Activated CD8-positive, alpha-beta T cell treated with anti-CD3 and anti-CD28 coated beads for 36 hours (primary cell): ENCODE measurements around the gene ORC1. TPM values are rescaled to one million over a fixed set of nuclear protein-coding genes. Genes with fewer than 3 reads are reported as not detected.
A peak's percentile ranks its signal among the peaks of the same experiment; 100 is the strongest.

ENCODE experiments used
- ATAC-seq: fragments of 200-7000 bp; cut with Tn5 transposase; one replicate; pipeline ENCODE4 v1.10.0; 2021; ENCODE audit warnings: mild to moderate bottlenecking, moderate library complexity
- CTCF ChIA-PET: fragments of 350-600 bp; sonication (Branson Sonifier 250); formaldehyde crosslinking; loops from one replicate; lab custom pipeline; 2021; ENCODE audit warnings: antibody characterized with exemption; lab: Charles Lee
- POLR2A ChIA-PET: fragments of 350-600 bp; sonication (Branson Sonifier 250); formaldehyde crosslinking; loops from one replicate; lab custom pipeline; 2021; ENCODE audit warnings: antibody characterized with exemption; lab: Charles Lee
- DNase-seq: peaks from one replicate; pipeline ENCODE4 v3.0.0-alpha.2; 2020
- H3K27ac Mint-ChIP-seq: one replicate; pipeline ENCODE4 v1.8.0; 2021; ENCODE audit warnings: mild to moderate bottlenecking, mixed read lengths
- H3K27me3 Mint-ChIP-seq: one replicate; pipeline ENCODE4 v1.8.0; 2021; ENCODE audit warnings: mixed read lengths
- H3K36me3 Mint-ChIP-seq: one replicate; pipeline ENCODE4 v1.8.0; 2021; ENCODE audit warnings: low read depth, mixed read lengths
- H3K4me1 Mint-ChIP-seq: one replicate; pipeline ENCODE4 v1.8.0; 2021; ENCODE audit warnings: low read depth, mixed read lengths
- H3K4me3 Mint-ChIP-seq: one replicate; pipeline ENCODE4 v1.8.0; 2021; ENCODE audit warnings: mild to moderate bottlenecking, moderate library complexity, mixed read lengths
- H3K9me3 Mint-ChIP-seq: one replicate; pipeline ENCODE4 v1.8.0; 2021; ENCODE audit warnings: mixed read lengths
- intact Hi-C: fragments of 100-400 bp; cut with micrococcal nuclease; formaldehyde crosslinking; loops from one replicate; pipeline ENCODE4 v1.10.0; 2022
- total RNA-seq, 2 experiments: library from RNA; stranded (reverse); gene quantifications; one replicate each; pipeline ENCODE4 v1.2.3, GENCODE V29; 2021
- TF ChIP-seq, protein P1 (sequence below): fragments of 200-600 bp; IDR thresholded peaks from one replicate; pipeline ENCODE4 v1.8.0; 2022; ENCODE audit warnings: antibody characterized with exemption, mild to moderate bottlenecking

ORC1 gene
- total RNA-seq, 2 experiments from 2014 or later: 51.0 to 51.8 TPM

DNA sequence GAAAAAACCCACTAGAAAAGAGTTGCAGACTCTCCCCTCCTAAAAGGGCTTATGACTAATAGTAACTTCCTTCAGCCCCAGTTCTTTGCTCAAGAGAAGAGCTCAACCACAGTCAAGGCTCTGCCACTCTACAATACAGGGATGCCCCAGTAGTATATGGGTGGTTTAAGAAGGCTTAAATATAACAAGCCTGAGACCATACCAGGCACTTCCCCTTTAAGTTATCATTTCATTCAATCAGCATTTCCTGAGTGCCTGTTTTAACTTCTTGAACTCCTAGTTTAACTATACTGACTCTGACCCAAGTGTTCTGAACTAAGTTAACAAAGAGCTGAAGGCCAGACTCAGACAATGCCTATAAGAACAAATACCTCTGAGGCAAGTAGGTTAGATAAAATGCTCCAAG is 20.0 kb upstream of the ORC1 start:
- peaks cover 41% of the 10 kb centered on the region for H3K4me1 Mint-ChIP-seq
- peak overlapping the region; percentile 54 for H3K4me3 Mint-ChIP-seq
- ATAC-seq: peak; percentile 91
- ChIA-PET POLR2A (interaction anchor here (0.8 to 1.6 kb wide), 9 partner anchors 11 to 279 kb away, joined by 3 to 21 read pairs (median 4); partner anchors contain the start of genes ORC1 and PRPF38A), CTCF (interaction anchor here (0.7 to 2.1 kb wide), 7 partner anchors 9 to 263 kb away, joined by 3 to 7 read pairs (median 3); no protein-coding TSS in a partner anchor)
- TF ChIP-seq, protein P1, sequence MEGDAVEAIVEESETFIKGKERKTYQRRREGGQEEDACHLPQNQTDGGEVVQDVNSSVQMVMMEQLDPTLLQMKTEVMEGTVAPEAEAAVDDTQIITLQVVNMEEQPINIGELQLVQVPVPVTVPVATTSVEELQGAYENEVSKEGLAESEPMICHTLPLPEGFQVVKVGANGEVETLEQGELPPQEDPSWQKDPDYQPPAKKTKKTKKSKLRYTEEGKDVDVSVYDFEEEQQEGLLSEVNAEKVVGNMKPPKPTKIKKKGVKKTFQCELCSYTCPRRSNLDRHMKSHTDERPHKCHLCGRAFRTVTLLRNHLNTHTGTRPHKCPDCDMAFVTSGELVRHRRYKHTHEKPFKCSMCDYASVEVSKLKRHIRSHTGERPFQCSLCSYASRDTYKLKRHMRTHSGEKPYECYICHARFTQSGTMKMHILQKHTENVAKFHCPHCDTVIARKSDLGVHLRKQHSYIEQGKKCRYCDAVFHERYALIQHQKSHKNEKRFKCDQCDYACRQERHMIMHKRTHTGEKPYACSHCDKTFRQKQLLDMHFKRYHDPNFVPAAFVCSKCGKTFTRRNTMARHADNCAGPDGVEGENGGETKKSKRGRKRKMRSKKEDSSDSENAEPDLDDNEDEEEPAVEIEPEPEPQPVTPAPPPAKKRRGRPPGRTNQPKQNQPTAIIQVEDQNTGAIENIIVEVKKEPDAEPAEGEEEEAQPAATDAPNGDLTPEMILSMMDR: no peak
- H3K27ac Mint-ChIP-seq: peak overlapping the region; percentile 95
- H3K36me3 Mint-ChIP-seq: peaks cover 45% of the 10 kb centered on the region
- intact Hi-C loops: loop anchor here (10.0 kb wide), 2 partner anchors 131 to 261 kb away; partner anchors contain the start of gene TUT4
- H3K9me3 Mint-ChIP-seq: no peaks in the 10 kb centered on the region
- no peaks in the 10 kb centered on the region for H3K27me3 Mint-ChIP-seq
- DNase-seq: peak; percentile 39

DNA sequence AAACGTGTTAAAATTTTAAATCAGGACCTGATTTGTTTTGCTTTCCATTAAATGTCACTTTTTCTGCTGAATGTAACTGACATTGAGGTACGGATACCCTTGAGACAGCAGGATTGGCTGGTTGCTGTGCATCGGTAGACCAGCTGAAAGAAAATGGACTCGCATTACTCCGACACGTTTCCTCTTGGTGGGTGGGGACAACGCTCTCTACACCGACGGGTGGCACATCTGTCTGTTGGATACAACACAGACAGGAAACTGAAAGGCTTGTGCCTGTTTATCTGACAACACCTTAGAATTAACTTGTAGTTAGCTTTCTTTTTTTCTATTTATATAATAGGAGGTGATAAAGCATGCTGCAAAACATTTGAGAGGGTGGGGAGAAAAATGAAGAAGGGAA is 19.5 kb upstream of the ORC1 start:
- Mint-ChIP-seq H3K4me1 (peaks cover 43% of the 10 kb centered on the region), H3K9me3 (no peaks in the 10 kb centered on the region), H3K27ac (peak overlapping the region; percentile 95), H3K36me3 (peaks cover 44% of the 10 kb centered on the region), H3K4me3 (peak overlapping the region; percentile 54), H3K27me3 (no peaks in the 10 kb centered on the region)
- peak; percentile 93 for ATAC-seq
- peak; percentile 86 for DNase-seq
- intact Hi-C loops: loop anchor here (10.0 kb wide), 2 partner anchors 131 to 261 kb away; partner anchors contain the start of gene TUT4
- CTCF ChIA-PET: interaction anchor here (0.7 to 2.1 kb wide), 7 partner anchors 9 to 264 kb away, joined by 3 to 7 read pairs (median 3); no protein-coding TSS in a partner anchor
- POLR2A ChIA-PET: interaction anchor here (0.8 to 1.6 kb wide), 9 partner anchors 11 to 280 kb away, joined by 3 to 21 read pairs (median 4); partner anchors contain the start of genes ORC1 and PRPF38A
- TF ChIP-seq, protein P1: no peak

DNA sequence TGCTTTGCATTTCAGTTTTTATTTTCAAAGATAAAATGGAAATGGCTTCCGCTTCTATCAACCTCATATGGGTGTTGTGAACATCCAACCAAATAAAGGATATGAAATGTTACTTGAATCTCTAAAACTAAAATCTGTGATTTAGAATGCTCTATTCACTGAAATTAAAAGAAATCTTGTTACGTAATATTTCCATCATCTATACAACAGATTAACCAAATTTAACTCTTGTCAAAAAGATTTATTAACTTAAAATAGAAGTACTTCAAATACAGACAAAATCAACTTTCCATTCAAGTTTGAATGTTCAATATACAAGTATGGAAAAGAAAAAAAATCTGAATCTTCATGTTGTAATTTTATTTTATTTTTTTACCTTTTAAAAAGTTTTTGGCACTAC is 18.8 kb upstream of the ORC1 start:
- H3K36me3 Mint-ChIP-seq: peaks cover 48% of the 10 kb centered on the region
- H3K27me3 Mint-ChIP-seq: no peaks in the 10 kb centered on the region
- CTCF ChIA-PET: interaction anchor here (1.1 to 2.1 kb wide), 4 partner anchors 14 to 263 kb away, joined by 3 to 7 read pairs (median 3); no protein-coding TSS in a partner anchor
- TF ChIP-seq, protein P1: no peak
- intact Hi-C loops: loop anchor here (10.0 kb wide), 2 partner anchors 132 to 262 kb away; partner anchors contain the start of gene TUT4
- H3K4me1 Mint-ChIP-seq: peaks cover 48% of the 10 kb centered on the region
- ATAC-seq (no peak), DNase-seq (no peak)
- H3K27ac Mint-ChIP-seq: peak overlapping the region; percentile 25
- H3K4me3 Mint-ChIP-seq: no peak overlapping the region
- no peaks in the 10 kb centered on the region for H3K9me3 Mint-ChIP-seq
- POLR2A ChIA-PET: interaction anchor here (0.9 to 1.6 kb wide), 7 partner anchors 9 to 58 kb away, joined by 3 to 21 read pairs (median 6); partner anchors contain the start of genes ORC1 and PRPF38A

DNA sequence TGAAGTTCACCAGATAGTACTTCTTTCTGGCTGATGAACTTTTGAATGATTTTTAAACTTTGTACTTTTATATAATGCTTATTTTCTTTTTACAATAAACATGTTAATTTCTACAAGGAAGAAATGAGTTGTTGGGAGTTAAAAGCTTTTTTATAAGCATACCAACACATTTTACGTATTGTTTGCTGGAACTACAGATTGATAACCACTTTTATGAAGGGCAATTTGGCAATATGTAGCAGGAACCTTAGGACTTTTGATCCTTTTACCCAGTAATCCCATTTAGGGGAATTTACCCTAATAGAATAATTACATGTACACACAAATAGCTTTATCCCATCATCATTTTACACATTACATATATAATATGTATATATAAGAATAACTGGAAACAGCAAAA is 16.5 kb upstream of the ORC1 start:
- ATAC-seq (no peak), DNase-seq (no peak)
- no peaks in the 10 kb centered on the region for H3K27me3 Mint-ChIP-seq
- ChIA-PET CTCF (no interaction called here), POLR2A (interaction anchor here (1.2 kb wide), 1 partner anchor 16 kb away, joined by 7 read pairs; the partner anchor contains the start of genes ORC1 and PRPF38A)
- H3K4me3 Mint-ChIP-seq: no peak overlapping the region
- TF ChIP-seq, protein P1: no peak
- H3K27ac Mint-ChIP-seq: no peak overlapping the region
- H3K4me1 Mint-ChIP-seq: peaks cover 38% of the 10 kb centered on the region
- H3K36me3 Mint-ChIP-seq: peaks cover 53% of the 10 kb centered on the region
- no peaks in the 10 kb centered on the region for H3K9me3 Mint-ChIP-seq
- intact Hi-C loops: loop anchor here (10.0 kb wide), 2 partner anchors 134 to 264 kb away; partner anchors contain the start of gene TUT4

DNA sequence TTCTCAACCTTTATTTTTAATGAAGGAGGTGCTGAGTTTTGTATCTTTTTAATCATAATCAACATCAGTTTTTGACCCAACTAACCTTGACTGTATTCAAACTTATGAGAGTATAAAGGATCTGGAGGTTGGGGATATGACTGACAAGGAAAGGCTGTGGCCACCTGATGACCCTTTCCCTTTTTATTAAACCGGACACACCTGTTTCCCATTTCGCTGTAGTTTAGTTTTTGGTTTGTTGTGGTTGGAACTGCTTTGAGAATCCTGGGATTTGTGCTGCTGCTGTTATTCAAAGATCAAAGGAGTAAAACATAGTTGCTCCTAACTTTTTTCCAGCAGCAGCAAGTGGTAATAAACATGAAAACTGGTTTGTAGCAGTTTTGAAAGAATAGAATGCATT is 12.6 kb upstream of the ORC1 start:
- DNase-seq (no peak), ATAC-seq (no peak)
- TF ChIP-seq, protein P1: no peak
- H3K4me1 Mint-ChIP-seq: peaks cover 23% of the 10 kb centered on the region
- CTCF ChIA-PET: no interaction called here
- no peaks in the 10 kb centered on the region for H3K27me3 Mint-ChIP-seq
- POLR2A ChIA-PET: interaction anchor here (0.6 to 2.1 kb wide), 2 partner anchors 12 to 49 kb away, joined by 4 to 9 read pairs; partner anchors contain the start of genes ORC1 and PRPF38A
- H3K27ac Mint-ChIP-seq: no peak overlapping the region
- H3K9me3 Mint-ChIP-seq: no peaks in the 10 kb centered on the region
- intact Hi-C loops: no loop called here
- H3K36me3 Mint-ChIP-seq: peaks cover 64% of the 10 kb centered on the region
- H3K4me3 Mint-ChIP-seq: no peak overlapping the region
